ENCODE data around the gene GNB1L.

- TF ChIP-seq EZH2 (IDR thresholded peaks at IDR 0.05; ENCODE audit: borderline replicate concordance, low read depth, low read length, poor library complexity, severe bottlenecking), result no peak
- TF ChIP-seq, protein P1, sequence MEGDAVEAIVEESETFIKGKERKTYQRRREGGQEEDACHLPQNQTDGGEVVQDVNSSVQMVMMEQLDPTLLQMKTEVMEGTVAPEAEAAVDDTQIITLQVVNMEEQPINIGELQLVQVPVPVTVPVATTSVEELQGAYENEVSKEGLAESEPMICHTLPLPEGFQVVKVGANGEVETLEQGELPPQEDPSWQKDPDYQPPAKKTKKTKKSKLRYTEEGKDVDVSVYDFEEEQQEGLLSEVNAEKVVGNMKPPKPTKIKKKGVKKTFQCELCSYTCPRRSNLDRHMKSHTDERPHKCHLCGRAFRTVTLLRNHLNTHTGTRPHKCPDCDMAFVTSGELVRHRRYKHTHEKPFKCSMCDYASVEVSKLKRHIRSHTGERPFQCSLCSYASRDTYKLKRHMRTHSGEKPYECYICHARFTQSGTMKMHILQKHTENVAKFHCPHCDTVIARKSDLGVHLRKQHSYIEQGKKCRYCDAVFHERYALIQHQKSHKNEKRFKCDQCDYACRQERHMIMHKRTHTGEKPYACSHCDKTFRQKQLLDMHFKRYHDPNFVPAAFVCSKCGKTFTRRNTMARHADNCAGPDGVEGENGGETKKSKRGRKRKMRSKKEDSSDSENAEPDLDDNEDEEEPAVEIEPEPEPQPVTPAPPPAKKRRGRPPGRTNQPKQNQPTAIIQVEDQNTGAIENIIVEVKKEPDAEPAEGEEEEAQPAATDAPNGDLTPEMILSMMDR (conservative IDR thresholded peaks at IDR 0.05; ENCODE audit: low read depth, low read length), result no peak
These were observed 15.0 kb upstream of the GNB1L start for GRCh38 chr22:19869497-19870152.

All from A673 (cell line).